IMR-90 (cell line): ENCODE results near the gene ZNF408. TPM values are rescaled to one million over a fixed set of nuclear protein-coding genes. Genes with fewer than 3 reads are reported as not detected.

Experiments
- ATAC-seq: fragments of 200-7000 bp; cut with Tn5 transposase; 2 replicates; pipeline ENCODE4 v1.9.1; 2020; ENCODE audit warnings: low read depth, mild to moderate bottlenecking, moderate library complexity
- BruUV-seq: library from RNA; stranded (reverse); fragments of 400-500 nt; replicated peaks from 2 replicates; lab custom pipeline; 2021; lab: Mats Ljungman, UMichigan
- CTCF ChIA-PET: fragments of 300-600 bp; formaldehyde crosslinking; extraction: SDS; loops from one replicate; lab custom pipeline; 2021; ENCODE audit warnings: antibody characterized with exemption; lab: Yijun Ruan, JAX
- POLR2A ChIA-PET: fragments of 300-600 bp; sonication (Branson Sonifier 250); formaldehyde crosslinking; loops from one replicate; lab custom pipeline; 2022; ENCODE audit warnings: antibody characterized with exemption; ENCODE audit not compliant: unreplicated experiment; lab: Charles Lee
- DNase-seq: peaks from one replicate; pipeline ENCODE4 v3.0.0; 2013
- H2AFZ ChIP-seq: replicated peaks from 2 replicates; pipeline ENCODE3; 2013; ENCODE audit warnings: low read length, mild to moderate bottlenecking; ENCODE audit not compliant: poor library complexity
- H2AK5ac ChIP-seq: 2 replicates; pipeline ENCODE4 v1.6.1; 2013; ENCODE audit warnings: low read depth, low read length, inconsistent platforms
- H2AK9ac ChIP-seq: replicated peaks from 2 replicates; pipeline ENCODE3; 2013; ENCODE audit warnings: mild to moderate bottlenecking, low read depth, low read length, moderate library complexity; ENCODE audit not compliant: poor library complexity
- H2BK120ac ChIP-seq: 2 replicates; pipeline ENCODE4 v1.6.1; 2013; ENCODE audit warnings: low read depth, low read length, inconsistent platforms
- H2BK15ac ChIP-seq: 3 replicates; pipeline ENCODE4 v1.6.1; 2013; ENCODE audit warnings: low read depth, low read length, inconsistent platforms
- H2BK20ac ChIP-seq: 2 replicates; pipeline ENCODE4 v1.6.1; 2013; ENCODE audit warnings: low read depth, mild to moderate bottlenecking, inconsistent platforms, low read length, moderate library complexity
- H2BK5ac ChIP-seq: 2 replicates; pipeline ENCODE4 v1.6.1; 2013; ENCODE audit warnings: mild to moderate bottlenecking, low read depth, low read length, inconsistent platforms; ENCODE audit not compliant: poor library complexity, severe bottlenecking
- H3K14ac ChIP-seq: replicated peaks from 2 replicates; pipeline ENCODE4 v1.6.1; 2013; ENCODE audit warnings: low read depth, low read length, inconsistent platforms
- H3K18ac ChIP-seq: 2 replicates; pipeline ENCODE4 v1.6.1; 2013; ENCODE audit warnings: low read depth, low read length, control low read depth
- H3K23ac ChIP-seq: 2 replicates; pipeline ENCODE4 v1.6.1; 2013; ENCODE audit warnings: low read depth, low read length, inconsistent platforms
- H3K27ac ChIP-seq: 2 replicates; pipeline ENCODE4 v1.5.1; 2013; ENCODE audit warnings: mild to moderate bottlenecking, control low read depth, low read length; ENCODE audit not compliant: insufficient read depth
- H3K27me3 ChIP-seq: 2 replicates; pipeline ENCODE4 v1.6.1; 2013; ENCODE audit warnings: low read length; ENCODE audit not compliant: control insufficient read depth, insufficient read depth
- H3K36me3 ChIP-seq: 2 replicates; pipeline ENCODE4 v1.6.1; 2013; ENCODE audit warnings: low read length, mixed read lengths; ENCODE audit not compliant: control insufficient read depth, insufficient read depth
- H3K4ac ChIP-seq: 2 replicates; pipeline ENCODE4 v1.6.1; 2013; ENCODE audit warnings: low read depth, low read length, inconsistent platforms
- H3K4me1 ChIP-seq: 2 replicates; pipeline ENCODE4 v1.6.1; 2013; ENCODE audit warnings: low read length, mixed read lengths; ENCODE audit not compliant: control insufficient read depth, insufficient read depth
- H3K4me2 ChIP-seq: 2 replicates; pipeline ENCODE4 v1.6.1; 2013; ENCODE audit warnings: low read depth, mild to moderate bottlenecking, control low read depth, low read length, moderate library complexity
- H3K4me3 ChIP-seq: 2 replicates; pipeline ENCODE4 v1.5.1; 2013; ENCODE audit warnings: low read depth, mild to moderate bottlenecking, control low read depth, low read length, moderate library complexity; ENCODE audit not compliant: insufficient read depth
- H3K56ac ChIP-seq: 2 replicates; pipeline ENCODE4 v1.6.1; 2013; ENCODE audit warnings: low read length, inconsistent platforms; ENCODE audit not compliant: insufficient read depth; ENCODE audit errors: extremely low read depth
- H3K79me1 ChIP-seq, 2 experiments: 2 replicates each; pipeline ENCODE4 v1.6.1; 2013; ENCODE audit warnings: low read length in 2 of 2, inconsistent platforms in 1 of 2, low read depth in 1 of 2
- H3K9ac ChIP-seq: 2 replicates; pipeline ENCODE4 v1.6.1; 2013; ENCODE audit warnings: low read depth, low read length, control low read depth
- H3K9me1 ChIP-seq: 2 replicates; pipeline ENCODE4 v1.6.1; 2013; ENCODE audit warnings: low read length, inconsistent platforms; ENCODE audit not compliant: insufficient read depth
- H3K9me3 ChIP-seq: 2 replicates; pipeline ENCODE4 v1.6.1; 2013; ENCODE audit warnings: low read length; ENCODE audit not compliant: control insufficient read depth, insufficient read depth
- H4K20me1 ChIP-seq: 2 replicates; pipeline ENCODE4 v1.6.1; 2013; ENCODE audit warnings: low read length, inconsistent platforms; ENCODE audit not compliant: insufficient read depth
- H4K5ac ChIP-seq: 2 replicates; pipeline ENCODE4 v1.6.1; 2013; ENCODE audit warnings: mild to moderate bottlenecking, low read depth, low read length, control low read depth
- H4K8ac ChIP-seq, 2 experiments: 2 replicates each; pipeline ENCODE4 v1.6.1; 2013; ENCODE audit warnings: low read depth in 2 of 2, low read length in 2 of 2, control low read depth in 1 of 2, inconsistent platforms in 1 of 2
- H4K91ac ChIP-seq: 2 replicates; pipeline ENCODE4 v1.6.1; 2013; ENCODE audit warnings: low read depth, low read length, inconsistent platforms; ENCODE audit not compliant: insufficient read depth
- BHLHE40 ChIP-seq: fragments of 150-350 bp; IDR thresholded peaks from 2 replicates; pipeline ENCODE4 v1.6.1; 2016; ENCODE audit warnings: mild to moderate bottlenecking, low read depth, low read length
- CTCF ChIP-seq: conservative IDR thresholded peaks from 2 replicates; pipeline ENCODE4 v1.5.1; 2012; ENCODE audit warnings: mild to moderate bottlenecking, low read depth, low read length, improper control_type of control experiment
- MAZ ChIP-seq: IDR thresholded peaks from 2 replicates; pipeline ENCODE4 v1.6.1; 2012; ENCODE audit warnings: low read depth, mild to moderate bottlenecking, low read length, improper control_type of control experiment, moderate library complexity, borderline replicate concordance
- SMC3 ChIP-seq: fragments of 150-350 bp; IDR thresholded peaks from 2 replicates; pipeline ENCODE4 v1.6.1; 2016; ENCODE audit warnings: low read depth, mild to moderate bottlenecking, antibody characterized with exemption, low read length, moderate library complexity
- WGBS, 2 experiments: methylation state at CpG; one replicate each; pipeline versions ENCODE4 v1.1.5 to v1.1.7; 2013; ENCODE audit warnings: missing lambda C conversion rate in 2 of 2; ENCODE audit not compliant: insufficient read length in 1 of 2; ENCODE audit errors: extremely low coverage in 2 of 2; 5-methylcytosine and 5-hydroxymethylcytosine counted together
- dilution Hi-C: fragments of 300-500 bp; cut with HindIII; formaldehyde crosslinking; loops from one replicate; pipeline ENCODE4 v1.14.3; 2018; ENCODE audit warnings: low sequenced_read_pairs; ENCODE audit not compliant: unreplicated experiment
- in situ Hi-C: fragments of 300-500 bp; cut with MboI; formaldehyde crosslinking; loops from 3 replicates; pipeline ENCODE4 v1.14.3; 2019; ENCODE audit warnings: low sequenced_read_pairs, inconsistent platforms, mixed read lengths
- intact Hi-C: fragments of 100-400 bp; cut with micrococcal nuclease; formaldehyde crosslinking; loops from 2 replicates; pipeline ENCODE4 v1.10.0; 2022
- polyA plus RNA-seq, 3 experiments: library from polyadenylated mRNA; depleted of rRNA; stranded (reverse); fragments of >200 nt; gene quantifications; 2 replicates each; pipeline ENCODE4 v1.2.3, GENCODE V29; 2012; ENCODE audit warnings: low replicate concordance in 1 of 3
- total RNA-seq: library from RNA; depleted of rRNA; stranded (reverse); fragments of >200 nt; gene quantifications from 2 replicates; pipeline ENCODE4 v1.2.3, GENCODE V29; 2012
- TF ChIP-seq, protein P1 (sequence below): fragments of 150-350 bp; IDR thresholded peaks from 2 replicates; pipeline ENCODE4 v1.6.1; 2017; ENCODE audit warnings: mild to moderate bottlenecking, antibody characterized with exemption, low read length, low read depth

ZNF408 gene
- total and polyA plus RNA-seq, 2 of the 4 experiments (the other 2 are of a cell fraction), result 9.5 to 11.1 TPM

- ChIA-PET CTCF (no interaction called here), POLR2A (no interaction called here)
These were observed 20.6 kb upstream of the ZNF408 start for GRCh38 chr11:46680164-46680760.

More at GRCh38 chr11:46680164-46680760, 20.6 kb upstream of the ZNF408 start:
- dilution Hi-C loops (no loop called here), in situ Hi-C loops (no loop called here), intact Hi-C loops (loop anchor here (10.0 kb wide), 1 partner anchor 295 kb away; the partner anchor contains the start of gene MDK)
- no peak overlapping the region for H2AFZ ChIP-seq
- TF ChIP-seq CTCF, result no peak
- TF ChIP-seq BHLHE40, result no peak
- TF ChIP-seq, protein P1, sequence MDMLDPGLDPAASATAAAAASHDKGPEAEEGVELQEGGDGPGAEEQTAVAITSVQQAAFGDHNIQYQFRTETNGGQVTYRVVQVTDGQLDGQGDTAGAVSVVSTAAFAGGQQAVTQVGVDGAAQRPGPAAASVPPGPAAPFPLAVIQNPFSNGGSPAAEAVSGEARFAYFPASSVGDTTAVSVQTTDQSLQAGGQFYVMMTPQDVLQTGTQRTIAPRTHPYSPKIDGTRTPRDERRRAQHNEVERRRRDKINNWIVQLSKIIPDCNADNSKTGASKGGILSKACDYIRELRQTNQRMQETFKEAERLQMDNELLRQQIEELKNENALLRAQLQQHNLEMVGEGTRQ, result no peak
- no peak for TF ChIP-seq MAZ
- TF ChIP-seq SMC3, result no peak
- H4K20me1 ChIP-seq, result peaks cover 8% of the 10 kb centered on the region; the same call in 1 of the 2 replicates
- DNase-seq (no peak), ATAC-seq (no peak)
- no peak overlapping the region for H2BK15ac ChIP-seq
- no peak overlapping the region for H2BK5ac ChIP-seq
- no TSS peak for BruUV-seq
- no peak overlapping the region for H3K4ac ChIP-seq
- H3K4me2 ChIP-seq, result no peak overlapping the region
- H4K5ac ChIP-seq, result no peak overlapping the region
- H4K8ac ChIP-seq, result no peak overlapping the region
- no peak overlapping the region for H3K23ac ChIP-seq
- no peak overlapping the region for H3K14ac ChIP-seq
- peaks cover 58% of the 10 kb centered on the region for H3K36me3 ChIP-seq
- H2AK9ac ChIP-seq, result no peak overlapping the region
- H3K27ac ChIP-seq, result no peak overlapping the region
- peaks cover 3 to 24% of the 10 kb centered on the region in 2 experiments; a peak in 3 of 4 replicates for H3K79me1 ChIP-seq
- H3K18ac ChIP-seq, result no peak overlapping the region
- H3K4me3 ChIP-seq, result no peak overlapping the region
- H3K9me1 ChIP-seq, result peaks cover 14% of the 10 kb centered on the region; the same call in 1 of the 2 replicates
- no peak overlapping the region for H4K91ac ChIP-seq
- no peaks in the 10 kb centered on the region for H3K27me3 ChIP-seq
- H2BK20ac ChIP-seq, result no peak overlapping the region
- no peak overlapping the region for H2AK5ac ChIP-seq
- 89% methylated on average over 5 of the region's 21 CpGs; no CpG with 5 or more reads in 1 of the 2 experiments for WGBS, 2 experiments
- H3K4me1 ChIP-seq, result peaks cover 9% of the 10 kb centered on the region
- H3K9ac ChIP-seq, result no peak overlapping the region
- no peak overlapping the region for H2BK120ac ChIP-seq
- H3K9me3 ChIP-seq, result no peaks in the 10 kb centered on the region
- no peak overlapping the region for H3K56ac ChIP-seq
